ENCODE results near the gene PRPF19. TPM values are rescaled to one million over a fixed set of nuclear protein-coding genes. Genes with fewer than 3 reads are reported as not detected.

Gene PRPF19
- total RNA-seq, 1 donor from 2014 or later, result 182 TPM

DNA sequence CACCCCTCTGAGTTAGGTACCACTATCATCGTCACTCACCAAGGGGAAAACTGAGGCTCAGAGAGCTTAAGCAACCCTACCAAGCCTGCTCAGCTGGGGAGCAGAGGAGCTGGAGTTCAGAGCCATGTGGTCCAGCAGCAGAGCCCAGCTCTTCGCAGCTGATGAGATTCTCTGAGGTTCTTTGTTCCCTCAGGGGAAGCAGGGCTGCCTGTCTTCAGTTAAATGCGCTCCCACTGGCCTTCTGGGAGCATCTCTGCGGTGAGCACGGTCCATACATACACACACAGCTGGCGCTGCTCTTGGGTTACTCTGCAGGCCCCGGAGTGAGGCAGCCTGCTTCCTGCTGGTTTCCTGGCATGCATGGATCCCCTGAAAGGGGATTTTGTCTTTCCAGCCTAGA lies 45.4 kb downstream of the PRPF19 start:
- Mint-ChIP-seq H3K27ac (no peak overlapping the region), H3K9me3 (no peaks in the 10 kb centered on the region), H3K4me1 (ENCODE audit: low read depth) (peaks cover 45% of the 10 kb centered on the region), H3K36me3 (ENCODE audit: low read depth) (no peaks in the 10 kb centered on the region), H3K4me3 (ENCODE audit: low read depth) (no peak overlapping the region), H3K27me3 (ENCODE audit: low read depth) (no peaks in the 10 kb centered on the region)
- intact Hi-C loops (cut with micrococcal nuclease), result no loop called here
- no peak for DNase-seq (ENCODE audit: low spot score)

DNA sequence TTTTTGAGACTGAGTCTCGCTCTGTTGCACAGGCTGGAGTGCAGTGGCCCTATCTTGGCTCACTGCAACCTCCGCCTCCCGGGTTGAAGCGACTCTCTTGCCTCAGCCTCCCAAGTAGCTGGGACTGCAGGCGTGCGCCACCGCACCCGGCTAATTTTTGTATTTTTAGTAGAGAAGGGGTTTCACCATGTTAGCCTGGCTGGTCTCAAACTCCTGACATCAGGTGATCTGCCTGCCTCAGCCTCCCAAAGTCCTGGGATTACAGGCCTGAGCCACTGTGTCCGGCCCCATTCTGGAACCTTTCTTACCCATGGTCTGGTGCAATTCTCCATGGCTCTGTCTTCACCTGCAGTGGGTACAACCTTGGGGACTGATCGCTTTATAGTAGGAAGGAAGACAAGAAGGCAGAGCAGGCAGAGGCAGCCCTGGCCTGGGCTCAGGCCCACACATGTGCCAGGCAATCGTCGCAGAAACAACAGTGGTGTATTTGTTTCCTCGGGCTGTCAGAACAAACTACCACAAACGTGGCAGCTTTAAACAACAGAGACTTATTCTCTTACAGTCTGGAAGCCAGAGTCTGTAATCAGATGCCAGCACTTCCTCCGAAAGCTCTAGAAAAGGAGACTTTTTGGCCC lies 46.7 kb downstream of the PRPF19 start:
- DNase-seq (ENCODE audit: low spot score), result no peak
- Mint-ChIP-seq H3K4me3 (ENCODE audit: low read depth) (no peak overlapping the region), H3K27ac (no peak overlapping the region), H3K27me3 (ENCODE audit: low read depth) (no peaks in the 10 kb centered on the region), H3K4me1 (ENCODE audit: low read depth) (peaks cover 41% of the 10 kb centered on the region), H3K36me3 (ENCODE audit: low read depth) (no peaks in the 10 kb centered on the region), H3K9me3 (no peaks in the 10 kb centered on the region)
- intact Hi-C loops (cut with micrococcal nuclease), result no loop called here

DNA sequence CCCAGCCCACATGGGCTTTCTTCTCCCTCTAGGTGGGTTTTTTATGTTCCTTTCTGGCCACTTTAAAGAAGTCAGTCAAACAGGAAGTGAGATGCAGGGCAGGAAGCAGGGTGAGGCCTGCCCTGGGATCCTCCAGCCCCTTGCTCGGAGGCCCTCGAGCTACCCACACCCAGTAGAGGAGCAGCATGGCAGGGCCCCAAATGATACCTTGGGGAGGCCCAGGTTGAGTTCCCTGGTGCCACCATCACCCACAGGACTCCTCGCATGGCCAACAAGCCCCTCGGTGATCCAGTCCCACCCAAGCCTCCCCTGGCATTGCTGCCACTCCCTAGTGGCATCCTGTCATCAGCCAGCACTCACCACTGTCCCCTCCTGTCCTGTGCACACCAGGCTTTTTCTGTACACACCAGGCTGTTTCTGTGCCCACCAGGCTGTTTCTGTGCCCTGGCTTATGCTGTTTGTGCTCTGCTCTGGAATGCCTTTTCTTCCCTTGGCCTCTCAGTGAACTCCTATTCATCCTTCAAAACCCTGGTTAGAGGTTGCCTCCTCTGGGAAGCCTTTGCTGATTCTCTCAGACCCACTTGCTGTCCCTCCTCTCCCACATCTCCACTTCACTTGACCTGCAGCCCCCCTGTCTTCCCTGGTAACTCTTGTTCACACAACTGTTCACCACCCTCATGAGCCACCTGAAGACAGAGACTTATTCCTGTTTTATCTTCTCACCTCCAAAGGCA lies 47.5 kb downstream of the PRPF19 start:
- H3K4me3 Mint-ChIP-seq (ENCODE audit: low read depth), result no peak overlapping the region
- H3K27ac Mint-ChIP-seq, result peak overlapping the region; percentile 75
- peaks cover 40% of the 10 kb centered on the region for H3K4me1 Mint-ChIP-seq (ENCODE audit: low read depth)
- no peaks in the 10 kb centered on the region for H3K9me3 Mint-ChIP-seq
- no peak for DNase-seq (ENCODE audit: low spot score)
- peaks cover 2% of the 10 kb centered on the region for H3K36me3 Mint-ChIP-seq (ENCODE audit: low read depth)
- no peaks in the 10 kb centered on the region for H3K27me3 Mint-ChIP-seq (ENCODE audit: low read depth)
- intact Hi-C loops (cut with micrococcal nuclease), result no loop called here

DNA sequence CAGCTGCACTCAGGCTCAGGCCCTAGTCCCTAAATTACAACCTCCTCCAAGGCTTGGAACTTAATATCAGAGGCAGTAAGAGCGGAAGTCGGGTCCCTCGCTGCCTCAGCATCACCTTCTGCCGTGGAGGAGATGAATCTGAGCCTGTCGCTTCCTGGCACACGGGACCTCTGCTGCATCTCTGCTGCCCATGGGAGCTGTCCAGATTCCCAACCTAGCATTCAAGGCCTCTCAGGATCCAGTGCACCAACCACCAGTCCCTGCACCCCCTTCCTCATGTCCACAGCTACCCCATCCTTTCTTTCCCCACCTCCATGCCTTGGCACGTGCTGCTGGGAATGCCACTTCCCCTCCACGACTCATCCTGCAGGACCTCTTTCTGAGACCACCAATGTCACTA lies 48.1 kb downstream of the PRPF19 start:
- Mint-ChIP-seq H3K27me3 (ENCODE audit: low read depth) (no peaks in the 10 kb centered on the region), H3K4me3 (ENCODE audit: low read depth) (no peak overlapping the region), H3K9me3 (no peaks in the 10 kb centered on the region), H3K27ac (peak overlapping the region; percentile 56), H3K36me3 (ENCODE audit: low read depth) (peaks cover 3% of the 10 kb centered on the region), H3K4me1 (ENCODE audit: low read depth) (peaks cover 33% of the 10 kb centered on the region)
- no peak for DNase-seq (ENCODE audit: low spot score)
- intact Hi-C loops (cut with micrococcal nuclease), result no loop called here

DNA sequence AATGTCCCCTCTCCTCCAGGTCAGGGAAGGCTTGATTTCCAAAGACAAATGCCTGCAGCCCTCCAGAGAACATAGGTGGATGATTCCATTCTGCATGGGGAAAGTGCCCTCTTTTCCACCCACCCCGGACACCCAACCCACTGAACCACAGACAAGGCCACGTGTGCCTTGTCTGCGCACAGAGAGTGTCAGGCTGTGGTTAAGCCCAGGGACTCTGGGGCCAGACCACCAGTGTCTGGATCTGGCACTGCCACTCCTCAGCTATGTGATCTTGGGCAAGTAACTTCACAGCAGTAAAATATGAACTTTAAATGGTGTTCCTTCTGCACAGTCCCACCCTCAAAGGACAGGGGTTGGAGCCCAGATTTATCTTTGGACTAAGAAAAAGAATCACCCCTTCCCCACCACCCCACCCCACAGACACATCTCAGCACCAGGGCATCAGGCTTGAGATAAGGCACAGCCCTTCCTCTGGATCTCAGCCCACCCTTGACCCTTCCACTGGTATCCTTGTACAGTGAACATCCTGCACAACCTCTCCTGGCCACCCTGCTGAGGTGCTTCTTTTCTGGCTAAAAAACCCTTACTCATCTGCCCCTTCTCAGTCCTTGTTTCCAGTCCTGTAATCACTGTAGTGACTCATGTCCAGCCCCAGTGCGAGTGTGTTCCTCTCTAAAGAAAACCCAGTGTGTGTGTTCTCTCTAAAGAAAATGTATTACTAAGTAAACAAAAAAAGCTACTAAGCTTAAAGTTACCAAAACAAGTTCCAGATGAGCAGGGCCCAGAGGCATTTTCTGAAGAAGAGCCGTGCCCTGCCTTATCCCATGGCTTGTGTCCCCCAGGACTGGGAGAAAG lies 48.8 kb downstream of the PRPF19 start:
- peak overlapping the region; percentile 2 for H3K27ac Mint-ChIP-seq
- peaks cover 5% of the 10 kb centered on the region for H3K36me3 Mint-ChIP-seq (ENCODE audit: low read depth)
- intact Hi-C loops (cut with micrococcal nuclease), result no loop called here
- H3K4me3 Mint-ChIP-seq (ENCODE audit: low read depth), result no peak overlapping the region
- H3K27me3 Mint-ChIP-seq (ENCODE audit: low read depth), result no peaks in the 10 kb centered on the region
- H3K4me1 Mint-ChIP-seq (ENCODE audit: low read depth), result peaks cover 35% of the 10 kb centered on the region
- no peaks in the 10 kb centered on the region for H3K9me3 Mint-ChIP-seq
- no peak for DNase-seq (ENCODE audit: low spot score)

DNA sequence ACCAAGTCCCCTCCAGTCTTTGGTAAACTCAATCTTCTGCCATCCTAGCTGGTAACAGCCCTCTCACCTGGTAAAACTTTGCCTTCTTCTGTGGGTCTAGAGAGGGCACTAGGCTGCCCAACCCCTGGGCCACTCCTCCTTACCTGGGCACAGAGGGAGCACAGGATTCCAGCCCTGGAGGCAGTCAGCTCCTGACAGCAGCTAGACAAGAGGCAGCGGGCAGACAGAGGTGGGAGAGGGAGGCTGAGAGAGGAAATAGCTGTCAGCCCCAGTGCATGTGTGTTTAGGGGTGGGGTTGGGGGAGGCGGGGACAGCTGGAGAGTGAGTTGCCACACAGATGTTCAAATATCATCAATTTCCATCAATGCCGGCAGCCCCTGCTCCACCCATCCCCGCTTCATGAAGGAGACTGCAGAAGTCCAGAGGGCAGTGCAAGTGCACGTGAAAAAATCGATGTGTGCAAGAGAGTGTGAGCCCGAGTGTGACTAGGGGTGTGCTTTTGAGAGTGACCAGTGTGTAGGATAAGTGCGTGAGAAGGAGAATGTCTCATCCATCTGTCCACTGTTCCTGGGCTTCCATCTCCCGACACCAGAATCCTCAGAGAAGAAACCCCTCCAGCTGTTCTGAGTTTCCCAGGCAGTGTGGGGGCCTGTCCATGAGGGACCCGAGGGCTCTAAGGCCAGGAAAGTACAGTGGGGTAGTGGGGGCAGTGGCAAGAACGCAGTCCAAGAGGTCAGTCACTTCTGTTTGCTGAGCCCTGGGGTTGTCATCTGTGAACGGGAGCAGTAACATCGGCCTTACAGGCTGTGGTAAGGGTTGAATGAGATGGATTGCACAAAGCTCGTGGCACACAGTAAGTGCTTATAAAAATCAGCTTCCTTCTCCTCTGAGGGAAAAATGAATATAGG lies 50.4 kb downstream of the PRPF19 start, which contains the start of gene PTGDR2:
PTGDR2 (minus strand) TSS at position 225 of the 908 bp plus-strand sequence. CDS start 2,228 bp downstream, outside the sequence.
- H3K4me3 Mint-ChIP-seq (ENCODE audit: low read depth), result peak within 1 kb of the TSS; percentile 63
- intact Hi-C loops (cut with micrococcal nuclease), result no loop called here
- H3K4me1 Mint-ChIP-seq (ENCODE audit: low read depth), result peaks cover 35% of the 10 kb centered on the region
- H3K27ac Mint-ChIP-seq, result no peak within 1 kb of the TSS
- no peaks in the 10 kb centered on the region for H3K27me3 Mint-ChIP-seq (ENCODE audit: low read depth)
- H3K36me3 Mint-ChIP-seq (ENCODE audit: low read depth), result peaks cover 16% of the 10 kb centered on the region
- no peak for DNase-seq (ENCODE audit: low spot score)
- no peaks in the 10 kb centered on the region for H3K9me3 Mint-ChIP-seq

DNA sequence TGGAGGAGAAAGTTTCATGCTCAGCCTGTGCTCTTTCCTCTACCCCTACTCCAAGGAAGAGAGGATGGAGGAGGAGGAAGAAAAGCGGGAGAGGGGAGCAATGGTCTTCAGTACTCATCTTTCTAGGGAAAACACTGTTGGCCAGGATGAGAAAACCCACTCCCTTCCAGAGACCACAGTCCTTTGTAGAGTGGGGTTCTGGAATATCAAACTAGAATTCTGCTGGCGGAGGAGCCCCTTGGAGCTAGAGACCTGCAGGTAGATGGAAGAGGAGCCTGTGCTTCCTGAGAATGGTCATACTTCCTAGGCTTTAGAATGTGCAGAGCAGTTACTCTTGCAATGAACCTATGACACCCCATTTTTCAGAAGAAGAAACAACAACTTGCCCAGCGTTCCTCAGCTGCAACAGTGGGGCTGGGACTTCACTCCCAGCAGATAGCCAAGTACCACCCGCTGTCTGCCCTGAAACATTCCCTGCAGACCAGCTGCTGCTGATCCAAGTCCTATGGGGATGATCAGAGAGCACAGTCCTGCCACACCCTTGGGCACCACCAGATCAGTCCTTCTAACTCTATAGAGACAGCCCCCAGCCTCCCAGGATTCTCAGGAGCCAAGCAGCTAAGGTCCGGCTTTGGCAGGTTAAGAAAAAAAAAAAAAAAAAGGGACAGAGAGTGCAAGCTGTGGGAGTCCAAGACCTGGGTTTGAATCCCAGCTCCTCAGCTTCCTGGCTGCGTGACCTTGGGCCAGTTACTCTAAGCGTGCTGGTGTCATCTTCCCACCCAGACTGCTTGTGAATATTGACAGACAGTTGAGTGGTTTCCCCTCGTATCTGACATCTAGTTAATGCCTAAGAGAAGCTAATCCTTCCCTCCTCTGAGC lies 51.3 kb downstream of the PRPF19 start:
- intact Hi-C loops (cut with micrococcal nuclease), result no loop called here
- peaks cover 34% of the 10 kb centered on the region for H3K4me1 Mint-ChIP-seq (ENCODE audit: low read depth)
- H3K4me3 Mint-ChIP-seq (ENCODE audit: low read depth), result peak overlapping the region; percentile 63
- H3K27ac Mint-ChIP-seq, result no peak overlapping the region
- no peaks in the 10 kb centered on the region for H3K27me3 Mint-ChIP-seq (ENCODE audit: low read depth)
- DNase-seq (ENCODE audit: low spot score), result no peak
- no peaks in the 10 kb centered on the region for H3K9me3 Mint-ChIP-seq
- H3K36me3 Mint-ChIP-seq (ENCODE audit: low read depth), result peaks cover 23% of the 10 kb centered on the region

DNA sequence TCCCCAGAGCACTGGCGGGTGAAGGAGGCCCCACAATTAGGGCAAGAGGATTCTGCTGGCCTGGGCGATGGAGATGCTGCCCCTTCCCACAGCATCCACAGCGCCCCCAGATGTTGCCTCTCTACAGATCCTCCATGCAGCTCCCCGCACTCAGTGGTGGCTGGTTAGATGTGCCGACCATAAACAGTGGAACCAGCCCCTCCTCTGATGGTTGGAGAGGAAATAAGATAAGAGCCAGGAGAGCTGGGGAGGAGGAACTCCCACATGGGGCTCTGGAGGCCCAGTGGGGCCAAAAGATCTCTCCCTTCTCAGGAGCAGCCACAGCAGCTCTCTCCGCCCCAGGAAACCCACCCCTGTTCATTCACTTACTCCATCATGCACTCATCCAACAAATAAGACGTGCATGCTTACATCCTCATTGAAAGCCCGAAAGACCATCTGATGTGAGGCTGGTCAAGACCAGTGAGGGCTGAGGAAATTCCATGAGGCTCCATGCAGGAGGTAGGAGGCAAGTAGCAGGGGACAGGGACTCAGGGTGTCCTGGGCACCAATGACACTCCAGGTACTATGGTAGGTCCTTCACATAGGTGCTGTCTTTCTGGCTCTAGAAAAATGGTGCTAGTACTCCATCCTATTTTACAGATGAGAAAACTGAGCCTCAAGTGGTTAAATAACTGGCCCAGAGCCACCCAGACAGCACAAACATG lies 52.1 kb downstream of the PRPF19 start:
- Mint-ChIP-seq H3K4me3 (ENCODE audit: low read depth) (peak overlapping the region; percentile 43), H3K27ac (no peak overlapping the region), H3K9me3 (no peaks in the 10 kb centered on the region), H3K27me3 (ENCODE audit: low read depth) (no peaks in the 10 kb centered on the region), H3K36me3 (ENCODE audit: low read depth) (peaks cover 29% of the 10 kb centered on the region), H3K4me1 (ENCODE audit: low read depth) (peaks cover 33% of the 10 kb centered on the region)
- no peak for DNase-seq (ENCODE audit: low spot score)
- intact Hi-C loops (cut with micrococcal nuclease), result no loop called here

DNA sequence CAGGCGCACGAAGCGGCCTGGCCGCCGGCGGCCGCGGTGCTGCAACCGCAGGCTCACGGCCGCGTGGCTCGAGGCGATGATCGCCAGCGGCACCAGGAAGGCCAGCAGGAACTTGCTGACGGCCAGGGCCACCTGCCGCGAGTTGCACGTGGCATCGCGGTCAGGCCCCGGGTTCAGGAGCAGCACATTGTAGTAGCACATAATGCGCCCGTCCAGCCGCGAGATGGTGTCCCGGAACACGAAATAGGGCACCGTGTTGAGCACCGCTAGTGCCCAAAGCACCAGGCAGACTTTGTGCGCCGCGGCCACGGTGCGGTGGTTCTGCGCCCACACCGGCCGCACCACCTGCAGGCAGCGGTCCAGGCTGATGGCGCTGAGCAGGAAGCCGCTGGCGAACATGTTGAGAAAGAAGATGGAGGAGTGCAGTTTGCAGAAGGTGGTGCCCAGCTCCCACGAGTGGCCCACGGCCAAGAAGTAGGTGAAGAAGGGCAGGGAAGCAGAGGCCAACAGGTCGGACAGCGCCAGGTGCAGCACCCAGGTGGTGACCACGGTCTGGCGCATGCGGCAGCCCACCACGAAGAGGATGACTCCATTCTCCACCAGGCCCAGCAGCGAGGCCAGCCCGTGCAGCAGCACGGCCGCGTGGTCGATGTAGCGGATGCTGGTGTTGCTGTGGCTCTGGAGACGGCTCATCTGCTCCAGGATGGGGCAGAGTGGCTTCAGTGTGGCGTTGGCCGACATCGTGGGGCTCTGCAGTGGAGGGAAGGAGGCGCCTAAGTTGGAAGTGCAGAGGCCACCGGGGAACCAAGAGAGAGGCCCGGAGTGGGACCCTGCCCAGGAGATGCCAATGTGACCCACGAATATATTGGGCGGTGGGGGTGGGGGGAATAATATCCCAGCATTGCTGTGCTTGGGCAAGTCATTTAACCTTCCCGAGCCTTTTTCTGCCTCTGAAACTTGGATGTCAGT lies 53.1 kb downstream of the PRPF19 start:
- peaks cover 23% of the 10 kb centered on the region for H3K4me1 Mint-ChIP-seq (ENCODE audit: low read depth)
- intact Hi-C loops (cut with micrococcal nuclease), result no loop called here
- no peaks in the 10 kb centered on the region for H3K27me3 Mint-ChIP-seq (ENCODE audit: low read depth)
- H3K4me3 Mint-ChIP-seq (ENCODE audit: low read depth), result no peak overlapping the region
- no peaks in the 10 kb centered on the region for H3K9me3 Mint-ChIP-seq
- peaks cover 35% of the 10 kb centered on the region for H3K36me3 Mint-ChIP-seq (ENCODE audit: low read depth)
- no peak for DNase-seq (ENCODE audit: low spot score)
- no peak overlapping the region for H3K27ac Mint-ChIP-seq

DNA sequence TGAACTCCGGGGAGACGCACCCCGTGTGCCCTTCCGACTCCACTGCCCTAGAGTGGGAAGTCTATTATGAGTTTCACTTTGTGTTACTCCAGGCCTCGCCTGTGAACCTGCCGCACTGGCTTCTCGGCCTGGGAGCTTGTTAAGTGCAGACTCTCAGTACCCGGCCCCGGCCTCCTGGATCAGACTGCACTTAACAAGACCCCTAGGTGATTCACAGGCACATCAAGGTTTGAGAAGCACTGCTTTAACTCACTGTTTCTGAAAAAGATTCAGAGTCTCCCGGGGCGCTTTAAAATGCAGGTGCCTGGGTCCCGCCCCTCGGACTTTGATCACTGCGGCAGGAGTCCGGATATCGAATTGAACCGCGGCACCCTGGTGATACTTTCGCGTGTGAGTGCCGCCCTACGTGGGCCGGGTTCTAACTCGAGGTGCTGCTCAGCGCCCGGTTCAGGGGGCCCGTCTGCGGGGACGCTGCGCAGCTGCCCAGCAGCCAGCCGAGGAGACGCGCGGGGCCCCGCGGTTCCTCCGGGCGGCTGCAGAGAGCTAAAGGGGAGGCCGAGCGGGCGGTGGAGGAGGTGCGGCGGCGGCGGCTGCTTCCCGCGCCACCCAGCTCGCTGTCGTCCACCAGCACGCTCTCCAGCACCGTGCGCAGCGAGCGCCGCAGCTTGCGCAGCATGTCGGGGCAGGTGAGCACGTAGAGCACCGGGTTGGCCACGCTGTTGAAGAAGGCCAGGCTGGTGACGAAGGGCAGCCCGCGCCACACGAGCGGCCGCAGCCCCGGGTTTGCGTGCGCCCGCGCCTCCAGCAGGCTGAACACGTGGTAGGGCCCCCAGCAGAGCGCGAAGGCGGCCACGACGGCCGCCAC lies 54.0 kb downstream of the PRPF19 start:
- no peak overlapping the region for H3K27ac Mint-ChIP-seq
- peaks cover 17% of the 10 kb centered on the region for H3K4me1 Mint-ChIP-seq (ENCODE audit: low read depth)
- no peaks in the 10 kb centered on the region for H3K9me3 Mint-ChIP-seq
- intact Hi-C loops (cut with micrococcal nuclease), result no loop called here
- no peak overlapping the region for H3K4me3 Mint-ChIP-seq (ENCODE audit: low read depth)
- peaks cover 40% of the 10 kb centered on the region for H3K36me3 Mint-ChIP-seq (ENCODE audit: low read depth)
- no peaks in the 10 kb centered on the region for H3K27me3 Mint-ChIP-seq (ENCODE audit: low read depth)
- no peak for DNase-seq (ENCODE audit: low spot score)

Data from activated T-helper 2 cell treated with anti-CD3 and anti-CD28 coated beads, Interferon-gamma antibody, Interleukin-2, Interleukin-4, amounts not matched to agents 10 μg/mL and 5 μg/mL and 100 μg/mL, durations not matched to agents 14 hours and 24 hours and 36 hours (primary cell).